ENCODE measurements around the gene TEAD1. TPM values are rescaled to one million over a fixed set of nuclear protein-coding genes. Genes with fewer than 3 reads are reported as not detected.

Gene TEAD1
- total and polyA plus RNA-seq, 10 of the 15 experiments (the other 5 are each of a cell fraction or from before 2014, with no cell fraction given) = 0.01 to 0.59 (median 0.04) TPM; not detected in 6

DNA sequence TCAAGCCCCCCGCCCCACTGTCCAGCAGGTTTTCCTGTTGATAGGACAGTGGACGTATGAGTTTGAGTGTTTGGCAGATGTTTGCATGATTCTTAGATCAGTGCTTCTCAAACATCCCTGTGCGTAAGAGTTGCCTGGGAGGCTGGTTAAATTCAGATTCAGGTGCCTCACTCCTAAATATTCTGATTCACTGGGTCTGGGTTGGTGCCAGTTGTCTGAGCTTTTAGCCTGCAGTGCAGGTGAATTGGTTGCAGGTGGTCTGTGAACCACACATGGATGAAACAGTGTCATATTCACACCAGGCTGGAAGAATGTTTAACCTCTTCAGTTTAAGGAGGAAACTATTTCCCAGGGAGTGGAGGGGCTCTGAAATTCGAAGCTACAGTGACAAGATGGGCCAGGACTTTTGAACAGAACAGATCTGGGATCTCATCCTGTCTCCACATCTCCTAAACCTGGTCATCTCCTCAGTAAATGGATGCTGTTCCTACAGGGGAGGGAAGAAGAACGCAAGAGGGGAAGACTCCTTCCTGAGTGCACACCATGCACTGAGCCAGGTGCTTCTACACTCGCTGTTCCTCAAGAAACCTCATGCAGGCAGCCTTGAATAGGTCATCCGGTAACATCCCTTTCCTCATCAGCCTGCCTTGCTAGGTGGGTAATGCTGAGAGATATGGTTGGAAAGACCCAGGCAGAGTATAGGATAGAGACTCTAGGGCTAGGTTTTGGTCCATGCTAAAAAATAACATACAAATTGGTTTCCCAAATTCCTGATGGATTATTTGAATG, 47.8 kb downstream of the TEAD1 start (continued):
- TF ChIP-seq, protein P1, sequence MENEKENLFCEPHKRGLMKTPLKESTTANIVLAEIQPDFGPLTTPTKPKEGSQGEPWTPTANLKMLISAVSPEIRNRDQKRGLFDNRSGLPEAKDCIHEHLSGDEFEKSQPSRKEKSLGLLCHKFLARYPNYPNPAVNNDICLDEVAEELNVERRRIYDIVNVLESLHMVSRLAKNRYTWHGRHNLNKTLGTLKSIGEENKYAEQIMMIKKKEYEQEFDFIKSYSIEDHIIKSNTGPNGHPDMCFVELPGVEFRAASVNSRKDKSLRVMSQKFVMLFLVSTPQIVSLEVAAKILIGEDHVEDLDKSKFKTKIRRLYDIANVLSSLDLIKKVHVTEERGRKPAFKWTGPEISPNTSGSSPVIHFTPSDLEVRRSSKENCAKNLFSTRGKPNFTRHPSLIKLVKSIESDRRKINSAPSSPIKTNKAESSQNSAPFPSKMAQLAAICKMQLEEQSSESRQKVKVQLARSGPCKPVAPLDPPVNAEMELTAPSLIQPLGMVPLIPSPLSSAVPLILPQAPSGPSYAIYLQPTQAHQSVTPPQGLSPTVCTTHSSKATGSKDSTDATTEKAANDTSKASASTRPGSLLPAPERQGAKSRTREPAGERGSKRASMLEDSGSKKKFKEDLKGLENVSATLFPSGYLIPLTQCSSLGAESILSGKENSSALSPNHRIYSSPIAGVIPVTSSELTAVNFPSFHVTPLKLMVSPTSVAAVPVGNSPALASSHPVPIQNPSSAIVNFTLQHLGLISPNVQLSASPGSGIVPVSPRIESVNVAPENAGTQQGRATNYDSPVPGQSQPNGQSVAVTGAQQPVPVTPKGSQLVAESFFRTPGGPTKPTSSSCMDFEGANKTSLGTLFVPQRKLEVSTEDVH (IDR thresholded peaks at IDR 0.05; ENCODE audit: low read depth, partially characterized antibody) = no peak

DNA sequence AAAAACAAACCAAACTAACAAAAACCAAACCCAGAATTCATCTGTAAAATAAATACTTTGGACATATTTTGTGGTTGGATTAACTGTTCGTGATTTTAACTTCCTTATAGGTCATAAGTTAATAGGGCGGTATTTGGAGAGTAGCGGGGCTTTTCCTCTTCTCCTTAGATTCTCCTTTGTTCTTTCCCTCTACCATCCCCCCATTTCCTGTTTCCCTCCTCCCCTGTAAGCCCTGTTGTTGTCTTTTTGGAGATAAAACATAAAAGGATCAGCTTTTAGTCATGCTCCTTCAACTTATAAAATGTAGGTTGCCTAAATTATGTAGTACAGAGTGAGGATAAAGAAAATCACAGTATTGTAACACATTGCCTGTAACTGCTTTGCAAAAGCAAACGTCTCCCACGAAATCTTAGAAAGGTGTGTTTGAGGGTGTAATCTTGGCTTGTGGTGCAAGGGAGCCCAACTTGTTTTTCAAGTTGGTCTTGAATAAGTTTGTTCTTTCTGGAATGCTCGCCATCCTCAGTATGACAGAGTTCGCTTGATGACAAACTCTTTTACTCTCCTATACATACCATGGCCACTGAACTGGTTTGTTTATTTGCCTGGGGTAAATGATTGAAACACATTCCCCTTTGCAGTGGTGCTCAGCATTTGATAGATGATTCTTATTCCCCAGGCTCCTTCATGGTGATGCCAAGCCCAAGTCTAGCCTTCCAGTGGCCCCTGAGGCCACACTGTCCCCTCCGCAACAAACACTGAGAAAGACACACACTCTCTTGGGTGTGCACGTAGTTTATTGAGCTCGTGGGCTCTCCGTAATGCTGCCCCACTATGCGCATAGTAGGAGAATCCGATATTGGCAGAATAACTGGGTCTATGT, 49.4 kb downstream of the TEAD1 start:
- no peaks in the 10 kb centered on the region for H3K4me1 ChIP-seq (ENCODE audit: control insufficient read depth, insufficient read depth, low read length)
- H3K27ac ChIP-seq (ENCODE audit: control insufficient read depth, insufficient read depth) = no peak overlapping the region
- intact Hi-C loops (cut with micrococcal nuclease; ENCODE audit: unreplicated experiment) = no loop called here
- peaks cover 0 to 4% of the 10 kb centered on the region in 2 experiments; a peak in 3 of 4 replicates for H3K27me3 ChIP-seq (replicated peaks in 1 of 2; ENCODE audit: control insufficient read depth in 2 of 2, insufficient read depth in 2 of 2, low read length in 1 of 2)
- H3K9me3 ChIP-seq (replicated peaks; ENCODE audit: control insufficient read depth, insufficient read depth, low read length) = no peaks in the 10 kb centered on the region
- no peak overlapping the region for H3K9ac ChIP-seq (ENCODE audit: control insufficient read depth, insufficient read depth, low read length)
- RAD21 ChIA-PET (ENCODE audit: unreplicated experiment) = no interaction called here
- H3K79me2 ChIP-seq (ENCODE audit: control insufficient read depth, insufficient read depth, low read length) = no peaks in the 10 kb centered on the region
- no peak overlapping the region for H3K4me2 ChIP-seq (ENCODE audit: control insufficient read depth, insufficient read depth)
- in situ Hi-C loops (cut with MboI) = no loop called here
- SMC1A ChIA-PET (ENCODE audit: uncharacterized antibody, unreplicated experiment) = no interaction called here
- CTCF ChIA-PET = no interaction called here
- ATAC-seq = no peak
- WGBS (ENCODE audit: insufficient coverage, insufficient replicate concordance, low lambda C conversion rate, missing lambda C conversion rate) = 45% methylated on average over 13 of the region's 13 CpGs
- no peak overlapping the region for H3K4me3 ChIP-seq
- BruUV-seq (replicated peaks) = no TSS peak
- DNase-seq (ENCODE audit: low read depth, low spot score) = no peak
- POLR2A ChIA-PET = no interaction called here
- H2AFZ ChIP-seq (ENCODE audit: control insufficient read depth, low read depth, low read length) = no peak overlapping the region
- H3K36me3 ChIP-seq (ENCODE audit: control insufficient read depth in 2 of 2, insufficient read depth in 2 of 2, low read length in 1 of 2) = no peaks in the 10 kb centered on the region
- no peak for FAIRE-seq
- H4K20me1 ChIP-seq (ENCODE audit: control insufficient read depth, insufficient read depth) = no peaks in the 10 kb centered on the region
- TF ChIP-seq YBX1 (IDR thresholded peaks at IDR 0.05) = no peak
- no peak for TF ChIP-seq RUNX3 (IDR thresholded peaks at IDR 0.05; ENCODE audit: low read length)
- no peak for TF ChIP-seq POLR2A (IDR thresholded peaks at IDR 0.05; ENCODE audit: low read depth, low read length)
- TF ChIP-seq ZBED1 (IDR thresholded peaks at IDR 0.05; ENCODE audit: borderline replicate concordance) = no peak
- TF ChIP-seq ZSCAN29 (IDR thresholded peaks at IDR 0.05) = no peak
- no peak for TF ChIP-seq KLF5 (IDR thresholded peaks at IDR 0.05; ENCODE audit: partially characterized antibody)
- TF ChIP-seq, protein P2, sequence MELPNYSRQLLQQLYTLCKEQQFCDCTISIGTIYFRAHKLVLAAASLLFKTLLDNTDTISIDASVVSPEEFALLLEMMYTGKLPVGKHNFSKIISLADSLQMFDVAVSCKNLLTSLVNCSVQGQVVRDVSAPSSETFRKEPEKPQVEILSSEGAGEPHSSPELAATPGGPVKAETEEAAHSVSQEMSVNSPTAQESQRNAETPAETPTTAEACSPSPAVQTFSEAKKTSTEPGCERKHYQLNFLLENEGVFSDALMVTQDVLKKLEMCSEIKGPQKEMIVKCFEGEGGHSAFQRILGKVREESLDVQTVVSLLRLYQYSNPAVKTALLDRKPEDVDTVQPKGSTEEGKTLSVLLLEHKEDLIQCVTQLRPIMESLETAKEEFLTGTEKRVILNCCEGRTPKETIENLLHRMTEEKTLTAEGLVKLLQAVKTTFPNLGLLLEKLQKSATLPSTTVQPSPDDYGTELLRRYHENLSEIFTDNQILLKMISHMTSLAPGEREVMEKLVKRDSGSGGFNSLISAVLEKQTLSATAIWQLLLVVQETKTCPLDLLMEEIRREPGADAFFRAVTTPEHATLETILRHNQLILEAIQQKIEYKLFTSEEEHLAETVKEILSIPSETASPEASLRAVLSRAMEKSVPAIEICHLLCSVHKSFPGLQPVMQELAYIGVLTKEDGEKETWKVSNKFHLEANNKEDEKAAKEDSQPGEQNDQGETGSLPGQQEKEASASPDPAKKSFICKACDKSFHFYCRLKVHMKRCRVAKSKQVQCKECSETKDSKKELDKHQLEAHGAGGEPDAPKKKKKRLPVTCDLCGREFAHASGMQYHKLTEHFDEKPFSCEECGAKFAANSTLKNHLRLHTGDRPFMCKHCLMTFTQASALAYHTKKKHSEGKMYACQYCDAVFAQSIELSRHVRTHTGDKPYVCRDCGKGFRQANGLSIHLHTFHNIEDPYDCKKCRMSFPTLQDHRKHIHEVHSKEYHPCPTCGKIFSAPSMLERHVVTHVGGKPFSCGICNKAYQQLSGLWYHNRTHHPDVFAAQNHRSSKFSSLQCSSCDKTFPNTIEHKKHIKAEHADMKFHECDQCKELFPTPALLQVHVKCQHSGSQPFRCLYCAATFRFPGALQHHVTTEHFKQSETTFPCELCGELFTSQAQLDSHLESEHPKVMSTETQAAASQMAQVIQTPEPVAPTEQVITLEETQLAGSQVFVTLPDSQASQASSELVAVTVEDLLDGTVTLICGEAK (IDR thresholded peaks at IDR 0.05; ENCODE audit: borderline replicate concordance) = no peak
- TF ChIP-seq FOS (IDR thresholded peaks at IDR 0.05; ENCODE audit: borderline replicate concordance, extremely low read depth, insufficient read length) = no peak
